Naive thymus-derived CD4-positive, alpha-beta T cell (primary cell): ENCODE measurements around the gene USP36. TPM values are rescaled to one million over a fixed set of nuclear protein-coding genes. Genes with fewer than 3 reads are reported as not detected.

ENCODE experiments used
- ATAC-seq: fragments of 150-1000 bp; cut with Tn5 transposase; 2 replicates; pipeline ENCODE4 v1.10.0; 2021; ENCODE audit warnings: mild to moderate bottlenecking, moderate library complexity
- CTCF ChIA-PET: fragments of 350-600 bp; sonication (Branson Sonifier 250); formaldehyde crosslinking; loops from one replicate; lab custom pipeline; 2021; ENCODE audit warnings: antibody characterized with exemption; lab: Charles Lee
- POLR2A ChIA-PET: fragments of 350-600 bp; sonication (Branson Sonifier 250); formaldehyde crosslinking; loops from one replicate; lab custom pipeline; 2021; ENCODE audit warnings: antibody characterized with exemption, inconsistent platforms; lab: Charles Lee
- DNase-seq, 9 donors: peaks; one replicate each; pipeline versions ENCODE4 v3.0.0 to v3.0.0-alpha.2; 2020 to 2022; ENCODE audit warnings: mixed read lengths in 1 of 9
- H3K27ac ChIP-seq: one replicate; pipeline ENCODE4 v1.7.0; 2013; ENCODE audit warnings: mild to moderate bottlenecking, low read depth, low read length, moderate library complexity
- H3K27me3 ChIP-seq, 2 donors: one replicate each; pipeline ENCODE4 v1.7.0; 2013; ENCODE audit warnings: low read length in 2 of 2, mild to moderate bottlenecking in 2 of 2, moderate library complexity in 2 of 2; ENCODE audit not compliant: control insufficient read depth in 2 of 2, insufficient read depth in 2 of 2
- H3K36me3 ChIP-seq, 3 experiments: 1 replicate in 2 of 3; 2 replicates in 1 of 3; pipeline ENCODE4 v1.7.0; 2013; ENCODE audit warnings: low read length in 3 of 3, mild to moderate bottlenecking in 3 of 3, moderate library complexity in 1 of 3; ENCODE audit not compliant: insufficient read depth in 3 of 3, control insufficient read depth in 2 of 3
- H3K4me1 ChIP-seq, 2 donors: one replicate each; pipeline ENCODE4 v1.7.0; 2013; ENCODE audit warnings: low read length in 2 of 2, mild to moderate bottlenecking in 2 of 2, moderate library complexity in 1 of 2; ENCODE audit not compliant: control insufficient read depth in 2 of 2, insufficient read depth in 2 of 2
- H3K4me3 ChIP-seq: 2 replicates; pipeline ENCODE4 v1.7.0; 2013; ENCODE audit warnings: mild to moderate bottlenecking, low read length
- H3K9me3 ChIP-seq, 3 experiments: 1 replicate in 2 of 3; 2 replicates in 1 of 3; pipeline ENCODE4 v1.7.0; 2013; ENCODE audit warnings: low read length in 3 of 3; ENCODE audit not compliant: control insufficient read depth in 2 of 3
- H3K27ac Mint-ChIP-seq, 9 donors: one replicate each; pipeline ENCODE4 v1.8.0; 2020 to 2022; ENCODE audit warnings: mixed read lengths in 9 of 9, mild to moderate bottlenecking in 8 of 9, moderate library complexity in 5 of 9, inconsistent platforms in 2 of 9
- H3K27me3 Mint-ChIP-seq, 5 donors: one replicate each; pipeline ENCODE4 v1.8.0; 2021 to 2022; ENCODE audit warnings: mixed read lengths in 5 of 5, mild to moderate bottlenecking in 1 of 5
- H3K36me3 Mint-ChIP-seq, 5 donors: one replicate each; pipeline ENCODE4 v1.8.0; 2020 to 2022; ENCODE audit warnings: mixed read lengths in 5 of 5, mild to moderate bottlenecking in 3 of 5, inconsistent platforms in 1 of 5
- H3K4me1 Mint-ChIP-seq, 7 donors: one replicate each; pipeline ENCODE4 v1.8.0; 2020 to 2022; ENCODE audit warnings: mixed read lengths in 7 of 7, mild to moderate bottlenecking in 3 of 7, inconsistent platforms in 1 of 7
- H3K4me3 Mint-ChIP-seq, 10 donors: one replicate each; pipeline ENCODE4 v1.8.0; 2020 to 2022; ENCODE audit warnings: mild to moderate bottlenecking in 10 of 10, mixed read lengths in 10 of 10, moderate library complexity in 6 of 10, inconsistent platforms in 2 of 10
- H3K9me3 Mint-ChIP-seq, 11 donors: one replicate each; pipeline ENCODE4 v1.8.0; 2020 to 2022; ENCODE audit warnings: mixed read lengths in 11 of 11, mild to moderate bottlenecking in 4 of 11, inconsistent platforms in 1 of 11, moderate library complexity in 1 of 11
- intact Hi-C, 2 donors: fragments of 100-400 bp; cut with micrococcal nuclease; formaldehyde crosslinking; loops; one replicate each; pipeline ENCODE4 v1.15.1; 2023
- polyA plus RNA-seq, 2 donors: library from polyadenylated mRNA; unstranded; fragments of 300-500 nt; fragmentation: Illumina TruSeq; gene quantifications; one replicate each; pipeline ENCODE4 v1.2.3, GENCODE V29; 2021
- total RNA-seq, 6 experiments: library from RNA in 5 of 6; stranded (reverse) in 5 of 6; gene quantifications; 1 replicate in 5 of 6; 2 replicates in 1 of 6; pipeline ENCODE4 v1.2.3 and lab custom pipeline; 2021 to 2026

USP36 gene
- total and polyA plus RNA-seq, 7 experiments from 2014 or later = 37.4 to 414 (median 148) TPM

DNA sequence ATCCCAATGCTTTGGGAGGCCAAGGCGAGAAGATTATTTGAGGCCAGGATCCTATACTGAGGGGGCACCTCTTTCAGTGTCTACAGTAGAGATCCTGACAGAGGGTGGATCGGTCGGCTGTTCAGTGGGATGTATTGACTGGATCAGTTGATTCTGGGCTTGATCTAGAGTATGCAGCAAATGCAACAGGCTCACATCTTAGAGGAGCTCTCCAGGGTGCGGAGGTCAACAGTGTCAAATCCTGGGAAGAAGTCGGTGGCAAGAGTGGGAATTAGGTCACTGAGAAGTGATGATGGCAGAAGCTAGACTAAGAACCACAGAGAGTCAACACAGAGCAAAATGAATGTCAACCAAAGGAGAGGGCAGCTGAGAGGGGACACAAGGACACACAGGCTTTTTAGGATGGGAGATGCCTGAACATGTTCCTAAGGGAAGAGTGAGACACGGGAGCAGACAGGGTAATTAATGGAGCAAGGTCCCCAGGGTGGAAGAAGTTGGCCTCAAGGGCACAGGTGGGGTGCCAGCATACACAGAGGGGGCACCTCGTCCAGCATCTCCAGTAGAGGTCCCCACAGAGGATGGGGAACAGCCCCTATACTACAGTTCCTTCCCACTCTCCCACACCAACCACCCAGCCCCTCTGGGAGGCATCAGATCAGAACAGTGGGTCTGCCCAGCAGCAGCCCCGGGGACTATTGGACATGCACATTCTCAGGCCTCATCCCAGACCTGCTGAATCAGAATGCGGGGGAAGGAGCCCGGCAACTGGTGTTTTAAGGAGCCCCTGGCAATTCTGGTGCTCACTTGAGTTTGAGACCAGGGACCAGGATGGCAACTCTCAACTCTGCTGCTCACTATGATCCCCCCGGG lies 48.5 kb downstream of the USP36 start:
- peaks cover 8 to 33% (median 15%) of the 10 kb centered on the region in 3 experiments for H3K36me3 ChIP-seq
- DNase-seq (no peak), ATAC-seq (no peak)
- Mint-ChIP-seq H3K4me1 (peaks cover 25 to 91% (median 76%) of the 10 kb centered on the region in 7 donors), H3K27ac (peak overlapping the region; percentile 1 to 98 (median 96)), H3K9me3 (peaks cover 0 to 1% (median 0%) of the 10 kb centered on the region in 11 donors), H3K27me3 (no peaks in the 10 kb centered on the region), H3K4me3 (peak overlapping the region in 6 of 10 donors; percentile 3 to 68 (median 16)), H3K36me3 (peaks cover 9 to 45% (median 29%) of the 10 kb centered on the region in 5 donors)
- intact Hi-C loops = no loop called here
- H3K27me3 ChIP-seq = no peaks in the 10 kb centered on the region
- ChIA-PET CTCF (no interaction called here), POLR2A (interaction anchor here (0.6 to 4.0 kb wide), 7 partner anchors 11 to 34 kb away, joined by 3 to 38 read pairs (median 3); partner anchors contain the start of gene CYTH1)
- peak overlapping the region; percentile 72 for H3K27ac ChIP-seq
- no peaks in the 10 kb centered on the region for H3K9me3 ChIP-seq
- no peak overlapping the region for H3K4me3 ChIP-seq
- H3K4me1 ChIP-seq = peaks cover 23 to 48% of the 10 kb centered on the region in 2 donors

DNA sequence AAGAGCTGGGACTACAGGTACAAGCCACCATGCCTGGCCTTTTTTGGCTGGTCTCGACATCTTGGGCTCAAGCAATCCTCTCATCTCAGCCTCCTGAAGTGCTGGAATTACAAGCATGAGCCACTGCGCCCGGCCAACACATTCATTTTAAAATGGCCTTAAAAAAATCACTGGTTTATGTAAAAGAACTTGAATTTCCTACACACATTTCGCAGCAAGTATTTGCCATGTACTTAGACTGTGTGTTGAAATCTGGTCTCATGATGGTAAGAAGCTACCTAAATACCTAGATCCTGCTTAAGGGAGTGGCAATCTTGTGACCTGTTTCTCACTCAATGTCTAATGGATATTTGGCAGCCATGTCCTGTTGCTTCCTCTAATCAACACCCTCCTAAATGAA lies 50.1 kb downstream of the USP36 start:
- Histone ChIP-seq H3K4me1 (peaks cover 28 to 58% of the 10 kb centered on the region in 2 donors), H3K9me3 (no peaks in the 10 kb centered on the region), H3K4me3 (no peak overlapping the region), H3K27me3 (no peaks in the 10 kb centered on the region), H3K27ac (peak overlapping the region; percentile 72), H3K36me3 (peaks cover 1 to 18% (median 3%) of the 10 kb centered on the region in 3 experiments)
- Mint-ChIP-seq H3K36me3 (peaks cover 3 to 30% (median 24%) of the 10 kb centered on the region in 5 donors), H3K4me1 (peaks cover 32 to 87% (median 70%) of the 10 kb centered on the region in 7 donors), H3K27me3 (no peaks in the 10 kb centered on the region), H3K27ac (peak overlapping the region; percentile 49 to 98 (median 96)), H3K9me3 (peaks cover 0 to 1% (median 0%) of the 10 kb centered on the region in 11 donors), H3K4me3 (peak overlapping the region in 7 of 10 donors; percentile 39 to 80 (median 56))
- intact Hi-C loops = no loop called here
- ATAC-seq = no peak
- no peak for DNase-seq
- CTCF ChIA-PET = interaction anchor here (0.6 to 2.4 kb wide), 8 partner anchors 8 to 73 kb away, joined by 3 to 13 read pairs (median 5); no protein-coding TSS in a partner anchor
- POLR2A ChIA-PET = interaction anchor here (0.7 to 4.0 kb wide), 14 partner anchors 8 to 1107 kb away, joined by 3 to 38 read pairs (median 6); partner anchors contain the start of gene CYTH1

DNA sequence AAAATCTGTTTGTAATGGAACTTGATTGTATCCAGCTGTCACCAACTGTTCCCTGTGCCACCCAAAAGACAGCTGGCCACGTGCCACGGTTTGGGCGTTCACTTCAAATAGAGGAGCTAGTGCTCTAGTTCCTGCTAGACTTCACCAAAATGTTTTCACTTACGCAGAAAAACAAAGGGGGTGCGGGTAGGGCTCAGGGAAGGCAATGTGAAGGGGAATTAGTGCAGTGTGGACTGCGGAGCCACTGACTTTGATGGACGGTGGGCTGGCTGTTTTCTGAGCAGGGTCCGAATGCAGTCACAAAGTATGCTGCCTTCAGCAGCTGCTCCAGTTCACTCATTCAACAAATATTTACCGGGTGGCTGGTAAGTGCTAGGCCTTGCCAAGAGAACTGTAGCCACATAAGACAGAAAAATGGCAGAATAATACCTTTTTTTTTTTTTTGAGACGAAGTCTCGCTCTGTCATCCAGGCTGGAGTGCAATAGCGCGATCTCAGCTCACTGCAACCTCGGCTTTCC lies 50.9 kb downstream of the USP36 start:
- Mint-ChIP-seq H3K4me1 (peaks cover 40 to 91% (median 71%) of the 10 kb centered on the region in 7 donors), H3K27ac (peak overlapping the region; percentile 69 to 98 (median 96)), H3K27me3 (no peaks in the 10 kb centered on the region), H3K36me3 (peaks cover 3 to 27% (median 22%) of the 10 kb centered on the region in 5 donors), H3K9me3 (peaks cover 0 to 1% (median 0%) of the 10 kb centered on the region in 11 donors), H3K4me3 (peak overlapping the region; percentile 36 to 82 (median 74))
- ChIA-PET POLR2A (interaction anchor here (0.6 to 4.0 kb wide), 29 partner anchors 9 to 1106 kb away, joined by 3 to 38 read pairs (median 4); partner anchors contain the start of gene CYTH1), CTCF (interaction anchor here (0.6 to 2.4 kb wide), 12 partner anchors 9 to 293 kb away, joined by 3 to 14 read pairs (median 5); no protein-coding TSS in a partner anchor)
- no peak overlapping the region for H3K4me3 ChIP-seq
- peaks cover 37 to 65% of the 10 kb centered on the region in 2 donors for H3K4me1 ChIP-seq
- no peaks in the 10 kb centered on the region for H3K9me3 ChIP-seq
- DNase-seq (peak in 8 of 9 donors; percentile 45 to 90 (median 86)), ATAC-seq (peak; percentile 80)
- intact Hi-C loops = loop anchor here in 1 of 2 donors (1.0 to 2.0 kb wide), 3 partner anchors 10 to 53 kb away; no protein-coding TSS in a partner anchor
- peaks cover 0 to 10% (median 0%) of the 10 kb centered on the region in 3 experiments for H3K36me3 ChIP-seq
- H3K27ac ChIP-seq = peak overlapping the region; percentile 72
- no peaks in the 10 kb centered on the region for H3K27me3 ChIP-seq

DNA sequence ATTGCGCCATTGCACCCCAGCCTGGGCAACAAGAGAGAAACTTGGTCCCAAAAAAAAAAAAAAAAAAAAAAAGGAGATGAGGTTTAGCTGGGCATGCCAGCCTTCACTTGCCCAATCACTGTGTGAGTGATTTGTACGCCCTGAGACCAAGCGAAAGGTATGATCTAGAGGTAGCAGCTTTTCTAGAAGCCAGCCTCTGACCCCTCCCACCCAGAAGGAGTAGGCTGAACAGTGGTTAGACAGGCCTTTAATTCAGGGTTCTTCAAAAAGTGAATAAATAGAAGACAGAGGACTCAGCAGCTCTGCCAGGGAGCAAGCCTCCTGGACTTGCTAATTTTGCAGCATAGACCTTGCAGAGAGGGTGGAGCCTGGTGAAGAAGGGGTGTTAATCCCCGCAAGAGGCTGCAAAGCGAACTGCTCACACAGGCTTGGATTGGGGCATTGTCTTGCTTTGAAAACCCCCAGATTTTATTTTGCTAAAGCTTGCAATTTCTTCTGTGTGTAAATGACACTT lies 51.4 kb downstream of the USP36 start:
- POLR2A ChIA-PET = interaction anchor here (0.6 to 4.0 kb wide), 28 partner anchors 8 to 661 kb away, joined by 3 to 38 read pairs (median 4); partner anchors contain the start of gene CYTH1
- Mint-ChIP-seq H3K4me3 (peak overlapping the region; percentile 36 to 82 (median 74)), H3K4me1 (peaks cover 44 to 91% (median 69%) of the 10 kb centered on the region in 7 donors), H3K27me3 (no peaks in the 10 kb centered on the region), H3K9me3 (peaks cover 0 to 1% (median 0%) of the 10 kb centered on the region in 11 donors), H3K36me3 (peaks cover 3 to 27% (median 19%) of the 10 kb centered on the region in 5 donors), H3K27ac (peak overlapping the region; percentile 69 to 98 (median 96))
- H3K9me3 ChIP-seq = no peaks in the 10 kb centered on the region
- peaks cover 0 to 6% (median 0%) of the 10 kb centered on the region in 3 experiments for H3K36me3 ChIP-seq
- H3K4me3 ChIP-seq = peak overlapping the region; percentile 22
- ATAC-seq (peak; percentile 61), DNase-seq (no peak)
- CTCF ChIA-PET = interaction anchor here (0.6 to 2.4 kb wide), 12 partner anchors 9 to 292 kb away, joined by 3 to 14 read pairs (median 5); no protein-coding TSS in a partner anchor
- intact Hi-C loops = loop anchor here in 1 of 2 donors (1.0 to 2.0 kb wide), 3 partner anchors 10 to 53 kb away; no protein-coding TSS in a partner anchor
- no peaks in the 10 kb centered on the region for H3K27me3 ChIP-seq
- peaks cover 42 to 70% of the 10 kb centered on the region in 2 donors for H3K4me1 ChIP-seq
- H3K27ac ChIP-seq = peak overlapping the region; percentile 72

DNA sequence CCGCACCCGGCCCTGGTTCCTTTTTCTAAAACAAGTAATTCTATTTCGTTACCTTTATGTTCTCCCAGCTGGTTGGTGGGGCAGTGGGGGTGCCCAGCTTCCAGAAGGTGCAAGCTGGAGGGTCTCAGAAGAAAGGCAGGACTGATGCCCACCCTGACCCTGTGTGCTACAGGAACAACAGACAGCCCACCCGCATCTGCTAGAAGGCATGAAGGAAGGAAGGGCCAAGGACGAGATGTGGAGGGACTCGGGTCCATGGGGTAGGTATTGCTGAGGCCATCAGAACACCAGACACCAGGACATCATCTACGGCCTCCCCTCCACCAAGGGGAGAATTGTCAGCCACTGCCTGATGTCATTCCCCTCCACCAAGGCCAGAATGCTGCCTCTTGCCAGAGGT lies 52.2 kb downstream of the USP36 start:
- ATAC-seq (no peak), DNase-seq (no peak)
- no peaks in the 10 kb centered on the region for H3K27me3 Mint-ChIP-seq
- ChIA-PET POLR2A (interaction anchor here (0.7 to 4.0 kb wide), 10 partner anchors 8 to 61 kb away, joined by 3 to 38 read pairs (median 8); partner anchors contain the start of gene CYTH1), CTCF (interaction anchor here (1.0 to 2.1 kb wide), 3 partner anchors 8 to 63 kb away, joined by 4 to 13 read pairs (median 4); no protein-coding TSS in a partner anchor)
- H3K4me1 ChIP-seq = peaks cover 49 to 78% of the 10 kb centered on the region in 2 donors
- H3K9me3 Mint-ChIP-seq = peaks cover 0 to 1% (median 0%) of the 10 kb centered on the region in 11 donors
- H3K4me3 ChIP-seq = no peak overlapping the region
- peak overlapping the region; percentile 15 to 97 (median 93) for H3K27ac Mint-ChIP-seq
- H3K9me3 ChIP-seq = no peaks in the 10 kb centered on the region
- intact Hi-C loops = loop anchor here in 1 of 2 donors (2.0 kb wide), 1 partner anchor 30 kb away; no protein-coding TSS in a partner anchor
- H3K4me1 Mint-ChIP-seq = peaks cover 49 to 93% (median 69%) of the 10 kb centered on the region in 7 donors
- H3K4me3 Mint-ChIP-seq = peak overlapping the region in 7 of 10 donors; percentile 41 to 80 (median 56)
- no peaks in the 10 kb centered on the region for H3K36me3 ChIP-seq
- H3K27me3 ChIP-seq = no peaks in the 10 kb centered on the region
- peaks cover 3 to 23% (median 12%) of the 10 kb centered on the region in 5 donors for H3K36me3 Mint-ChIP-seq
- peak overlapping the region; percentile 72 for H3K27ac ChIP-seq
